D721Med (cell line): Measurements from ENCODE around the gene AKAP9.

Experiments used
- DNase-seq: peaks from one replicate; pipeline ENCODE4 v3.0.0; 2011; ENCODE audit warnings: low spot score; ENCODE audit not compliant: insufficient read length
- FAIRE-seq: peaks from 2 replicates; lab custom pipeline; 2011; peaks lifted over from hg19 to GRCh38; lab: Jason Lieb, UNC
- CTCF ChIP-seq: IDR thresholded peaks from 2 replicates; pipeline ENCODE4 v1.5.1; 2012; ENCODE audit warnings: mild to moderate bottlenecking, control low read depth; ENCODE audit not compliant: insufficient read depth; ENCODE audit errors: missing control alignments

The AKAP9 gene

GRCh38 chr7:92108821-92109220, 168.2 kb downstream of the AKAP9 start:
- no peak for DNase-seq
- no peak for FAIRE-seq
- TF ChIP-seq CTCF: no peak

GRCh38 chr7:92110857-92111256, 170.2 kb downstream of the AKAP9 start:
- no peak for TF ChIP-seq CTCF
- DNase-seq: no peak
- FAIRE-seq: no peak

GRCh38 chr7:92115821-92116220, 175.2 kb downstream of the AKAP9 start:
- TF ChIP-seq CTCF: no peak
- DNase-seq (no peak), FAIRE-seq (no peak)

GRCh38 chr7:92116949-92117348, 176.3 kb downstream of the AKAP9 start:
- FAIRE-seq: peak; percentile 87
- TF ChIP-seq CTCF: no peak
- no peak for DNase-seq

- TF ChIP-seq CTCF: no peak
- FAIRE-seq (no peak), DNase-seq (no peak)
These were observed 178.6 kb downstream of the AKAP9 start for GRCh38 chr7:92119213-92119759.

- TF ChIP-seq CTCF: no peak
- DNase-seq: no peak
- FAIRE-seq: no peak
These were observed 181.0 kb downstream of the AKAP9 start for GRCh38 chr7:92121681-92122080.

GRCh38 chr7:92131093-92131492, 190.4 kb downstream of the AKAP9 start:
- FAIRE-seq (no peak), DNase-seq (no peak)
- no peak for TF ChIP-seq CTCF
